ENCODE results near the gene TSC22D3.

The TSC22D3 gene

GRCh38 chrX:107744868-107745267 lies 30.7 kb downstream of the TSC22D3 start:
- Histone ChIP-seq H3K36me3 (ENCODE audit: control insufficient read depth in 2 of 2, insufficient read depth in 2 of 2, low read length in 2 of 2) (no peaks in the 10 kb centered on the region), H3K27me3 (ENCODE audit: control insufficient read depth in 1 of 2, insufficient read depth in 2 of 2, low read length in 2 of 2) (peaks cover 0 to 25% of the 10 kb centered on the region in 2 donors), H3K9me3 (ENCODE audit: control insufficient read depth in 2 of 2, low read length in 2 of 2) (no peaks in the 10 kb centered on the region), H3K9ac (ENCODE audit: low read length in 2 of 2) (no peak overlapping the region), H3K4me1 (ENCODE audit: control insufficient read depth, insufficient read depth, low read length) (peaks cover 56% of the 10 kb centered on the region), H3K27ac (ENCODE audit: low read length) (no peak overlapping the region), H3K4me3 (ENCODE audit: low read length in 2 of 2) (no peak overlapping the region)

- no peaks in the 10 kb centered on the region for H3K9me3 ChIP-seq (ENCODE audit: control insufficient read depth in 2 of 2, low read length in 2 of 2)
- H3K4me3 ChIP-seq (ENCODE audit: low read length in 2 of 2) = no peak overlapping the region
- no peak overlapping the region for H3K9ac ChIP-seq (ENCODE audit: low read length in 2 of 2)
- peak overlapping the region; percentile 92 for H3K27ac ChIP-seq (ENCODE audit: low read length)
- H3K4me1 ChIP-seq (ENCODE audit: control insufficient read depth, insufficient read depth, low read length) = peaks cover 63% of the 10 kb centered on the region
- no peaks in the 10 kb centered on the region for H3K36me3 ChIP-seq (ENCODE audit: control insufficient read depth in 2 of 2, insufficient read depth in 2 of 2, low read length in 2 of 2)
- H3K27me3 ChIP-seq (ENCODE audit: control insufficient read depth in 1 of 2, insufficient read depth in 2 of 2, low read length in 2 of 2) = peaks cover 0 to 29% of the 10 kb centered on the region in 2 donors
These were observed 31.6 kb downstream of the TSC22D3 start for GRCh38 chrX:107743995-107744394.

GRCh38 chrX:107742700-107743191 lies 32.8 kb downstream of the TSC22D3 start:
- Histone ChIP-seq H3K27ac (ENCODE audit: low read length) (peak overlapping the region; percentile 92), H3K4me3 (ENCODE audit: low read length in 2 of 2) (peak overlapping the region; percentile 29 to 59)

GRCh38 chrX:107741404-107741790 lies 34.2 kb downstream of the TSC22D3 start:
- Histone ChIP-seq H3K4me1 (ENCODE audit: control insufficient read depth, insufficient read depth, low read length) (peaks cover 58% of the 10 kb centered on the region), H3K27ac (ENCODE audit: low read length) (peak overlapping the region; percentile 92), H3K9me3 (ENCODE audit: control insufficient read depth in 2 of 2, low read length in 2 of 2) (no peaks in the 10 kb centered on the region), H3K27me3 (ENCODE audit: control insufficient read depth in 1 of 2, insufficient read depth in 2 of 2, low read length in 2 of 2) (peaks cover 0 to 28% of the 10 kb centered on the region in 2 donors), H3K36me3 (ENCODE audit: control insufficient read depth in 2 of 2, insufficient read depth in 2 of 2, low read length in 2 of 2) (no peaks in the 10 kb centered on the region), H3K9ac (ENCODE audit: low read length in 2 of 2) (peak overlapping the region; percentile 33 to 36), H3K4me3 (ENCODE audit: low read length in 2 of 2) (peak overlapping the region in 1 of 2 donors; percentile 52)

More at GRCh38 chrX:107742700-107743191, 32.8 kb downstream of the TSC22D3 start:
- Histone ChIP-seq H3K4me1 (ENCODE audit: control insufficient read depth, insufficient read depth, low read length) (peaks cover 60% of the 10 kb centered on the region), H3K9ac (ENCODE audit: low read length in 2 of 2) (peak overlapping the region; percentile 65 to 66), H3K9me3 (ENCODE audit: control insufficient read depth in 2 of 2, low read length in 2 of 2) (no peaks in the 10 kb centered on the region), H3K36me3 (ENCODE audit: control insufficient read depth in 2 of 2, insufficient read depth in 2 of 2, low read length in 2 of 2) (no peaks in the 10 kb centered on the region), H3K27me3 (ENCODE audit: control insufficient read depth in 1 of 2, insufficient read depth in 2 of 2, low read length in 2 of 2) (peaks cover 0 to 31% of the 10 kb centered on the region in 2 donors)

GRCh38 chrX:107739541-107739940 lies 36.0 kb downstream of the TSC22D3 start:
- H3K27me3 ChIP-seq (ENCODE audit: control insufficient read depth in 1 of 2, insufficient read depth in 2 of 2, low read length in 2 of 2) = peaks cover 0 to 28% of the 10 kb centered on the region in 2 donors
- H3K9ac ChIP-seq (ENCODE audit: low read length in 2 of 2) = no peak overlapping the region
- H3K36me3 ChIP-seq (ENCODE audit: control insufficient read depth in 2 of 2, insufficient read depth in 2 of 2, low read length in 2 of 2) = no peaks in the 10 kb centered on the region
- H3K4me3 ChIP-seq (ENCODE audit: low read length in 2 of 2) = no peak overlapping the region
- peaks cover 56% of the 10 kb centered on the region for H3K4me1 ChIP-seq (ENCODE audit: control insufficient read depth, insufficient read depth, low read length)
- no peaks in the 10 kb centered on the region for H3K9me3 ChIP-seq (ENCODE audit: control insufficient read depth in 2 of 2, low read length in 2 of 2)
- H3K27ac ChIP-seq (ENCODE audit: low read length) = no peak overlapping the region

- H3K27me3 ChIP-seq (ENCODE audit: control insufficient read depth in 1 of 2, insufficient read depth in 2 of 2, low read length in 2 of 2) = peaks cover 0 to 28% of the 10 kb centered on the region in 2 donors
- H3K27ac ChIP-seq (ENCODE audit: low read length) = peak overlapping the region; percentile 18
- peaks cover 56% of the 10 kb centered on the region for H3K4me1 ChIP-seq (ENCODE audit: control insufficient read depth, insufficient read depth, low read length)
- no peak overlapping the region for H3K9ac ChIP-seq (ENCODE audit: low read length in 2 of 2)
- H3K9me3 ChIP-seq (ENCODE audit: control insufficient read depth in 2 of 2, low read length in 2 of 2) = no peaks in the 10 kb centered on the region
- H3K4me3 ChIP-seq (ENCODE audit: low read length in 2 of 2) = no peak overlapping the region
- no peaks in the 10 kb centered on the region for H3K36me3 ChIP-seq (ENCODE audit: control insufficient read depth in 2 of 2, insufficient read depth in 2 of 2, low read length in 2 of 2)
These were observed 36.8 kb downstream of the TSC22D3 start for GRCh38 chrX:107738768-107739167.

- H3K9ac ChIP-seq (ENCODE audit: low read length in 2 of 2) = no peak overlapping the region
- H3K27ac ChIP-seq (ENCODE audit: low read length) = peak overlapping the region; percentile 18
- no peaks in the 10 kb centered on the region for H3K9me3 ChIP-seq (ENCODE audit: control insufficient read depth in 2 of 2, low read length in 2 of 2)
- no peaks in the 10 kb centered on the region for H3K36me3 ChIP-seq (ENCODE audit: control insufficient read depth in 2 of 2, insufficient read depth in 2 of 2, low read length in 2 of 2)
- peaks cover 0 to 23% of the 10 kb centered on the region in 2 donors for H3K27me3 ChIP-seq (ENCODE audit: control insufficient read depth in 1 of 2, insufficient read depth in 2 of 2, low read length in 2 of 2)
- peaks cover 54% of the 10 kb centered on the region for H3K4me1 ChIP-seq (ENCODE audit: control insufficient read depth, insufficient read depth, low read length)
- no peak overlapping the region for H3K4me3 ChIP-seq (ENCODE audit: low read length in 2 of 2)
These were observed 37.3 kb downstream of the TSC22D3 start for GRCh38 chrX:107738272-107738671.

GRCh38 chrX:107736781-107737531 lies 38.6 kb downstream of the TSC22D3 start:
- Histone ChIP-seq H3K4me1 (ENCODE audit: control insufficient read depth, insufficient read depth, low read length) (peaks cover 51% of the 10 kb centered on the region), H3K9me3 (ENCODE audit: control insufficient read depth in 2 of 2, low read length in 2 of 2) (no peaks in the 10 kb centered on the region), H3K9ac (ENCODE audit: low read length in 2 of 2) (no peak overlapping the region), H3K27ac (ENCODE audit: low read length) (peak overlapping the region; percentile 6), H3K27me3 (ENCODE audit: control insufficient read depth in 1 of 2, insufficient read depth in 2 of 2, low read length in 2 of 2) (peaks cover 0 to 18% of the 10 kb centered on the region in 2 donors), H3K36me3 (ENCODE audit: control insufficient read depth in 2 of 2, insufficient read depth in 2 of 2, low read length in 2 of 2) (no peaks in the 10 kb centered on the region), H3K4me3 (ENCODE audit: low read length in 2 of 2) (no peak overlapping the region)

GRCh38 chrX:107734646-107735045 lies 40.9 kb downstream of the TSC22D3 start:
- H3K27me3 ChIP-seq (ENCODE audit: control insufficient read depth in 1 of 2, insufficient read depth in 2 of 2, low read length in 2 of 2) = peaks cover 0 to 12% of the 10 kb centered on the region in 2 donors
- peak overlapping the region; percentile 41 for H3K27ac ChIP-seq (ENCODE audit: low read length)
- no peak overlapping the region for H3K4me3 ChIP-seq (ENCODE audit: low read length in 2 of 2)
- no peaks in the 10 kb centered on the region for H3K9me3 ChIP-seq (ENCODE audit: control insufficient read depth in 2 of 2, low read length in 2 of 2)
- no peak overlapping the region for H3K9ac ChIP-seq (ENCODE audit: low read length in 2 of 2)
- H3K4me1 ChIP-seq (ENCODE audit: control insufficient read depth, insufficient read depth, low read length) = peaks cover 58% of the 10 kb centered on the region
- no peaks in the 10 kb centered on the region for H3K36me3 ChIP-seq (ENCODE audit: control insufficient read depth in 2 of 2, insufficient read depth in 2 of 2, low read length in 2 of 2)

GRCh38 chrX:107733686-107734085 lies 41.9 kb downstream of the TSC22D3 start:
- Histone ChIP-seq H3K9ac (ENCODE audit: low read length in 2 of 2) (no peak overlapping the region), H3K9me3 (ENCODE audit: control insufficient read depth in 2 of 2, low read length in 2 of 2) (no peaks in the 10 kb centered on the region), H3K4me3 (ENCODE audit: low read length in 2 of 2) (no peak overlapping the region), H3K4me1 (ENCODE audit: control insufficient read depth, insufficient read depth, low read length) (peaks cover 59% of the 10 kb centered on the region), H3K27ac (ENCODE audit: low read length) (no peak overlapping the region), H3K36me3 (ENCODE audit: control insufficient read depth in 2 of 2, insufficient read depth in 2 of 2, low read length in 2 of 2) (no peaks in the 10 kb centered on the region), H3K27me3 (ENCODE audit: control insufficient read depth in 1 of 2, insufficient read depth in 2 of 2, low read length in 2 of 2) (peaks cover 0 to 13% of the 10 kb centered on the region in 2 donors)
